ENCODE measurements around the gene APRT. TPM values are rescaled to one million over a fixed set of nuclear protein-coding genes. Genes with fewer than 3 reads are reported as not detected.

Gene APRT
- total and polyA plus RNA-seq, 10 of the 15 experiments (the other 5 are each of a cell fraction or from before 2014, with no cell fraction given), result 30.6 to 495 (median 166) TPM

GRCh38 chr16:88814144-88814502, 2.4 kb upstream of the APRT start:
- Histone ChIP-seq H3K4me1 (ENCODE audit: control insufficient read depth, insufficient read depth, low read length) (peaks cover 20% of the 10 kb centered on the region), H4K20me1 (ENCODE audit: control insufficient read depth, insufficient read depth) (no peaks in the 10 kb centered on the region), H3K27ac (ENCODE audit: control insufficient read depth, insufficient read depth) (no peak overlapping the region), H3K9me3 (replicated peaks; ENCODE audit: control insufficient read depth, insufficient read depth, low read length) (no peaks in the 10 kb centered on the region), H3K9ac (ENCODE audit: control insufficient read depth, insufficient read depth, low read length) (no peak overlapping the region), H2AFZ (ENCODE audit: control insufficient read depth, low read depth, low read length) (no peak overlapping the region), H3K4me2 (ENCODE audit: control insufficient read depth, insufficient read depth) (no peak overlapping the region), H3K4me3 (no peak overlapping the region), H3K79me2 (ENCODE audit: control insufficient read depth, insufficient read depth, low read length) (peaks cover 26% of the 10 kb centered on the region), H3K27me3 (replicated peaks in 1 of 2; ENCODE audit: control insufficient read depth in 2 of 2, insufficient read depth in 2 of 2, low read length in 1 of 2) (no peaks in the 10 kb centered on the region), H3K36me3 (ENCODE audit: control insufficient read depth in 2 of 2, insufficient read depth in 2 of 2, low read length in 1 of 2) (peaks cover 4 to 10% of the 10 kb centered on the region in 2 experiments; a peak in 3 of 4 replicates)
- ChIA-PET SMC1A (ENCODE audit: uncharacterized antibody, unreplicated experiment) (interaction anchor here (1.4 kb wide), 1 partner anchor 353 kb away, joined by 4 read pairs; no protein-coding TSS in a partner anchor), RAD21 (ENCODE audit: unreplicated experiment) (interaction anchor here (4.0 kb wide), 1 partner anchor 44 kb away, joined by 14 read pairs; no protein-coding TSS in a partner anchor), CTCF (interaction anchor here (1.2 kb wide), 1 partner anchor 44 kb away, joined by 6 read pairs; no protein-coding TSS in a partner anchor), POLR2A (no interaction called here)
- no peak for FAIRE-seq
- no peak for ATAC-seq
- whole genome bisulfite sequencing (ENCODE audit: insufficient coverage, insufficient replicate concordance, low lambda C conversion rate, missing lambda C conversion rate), result 64% methylated on average over 13 of the region's 13 CpGs
- in situ Hi-C loops (cut with MboI), result no loop called here
- TF ChIP-seq, protein P1, sequence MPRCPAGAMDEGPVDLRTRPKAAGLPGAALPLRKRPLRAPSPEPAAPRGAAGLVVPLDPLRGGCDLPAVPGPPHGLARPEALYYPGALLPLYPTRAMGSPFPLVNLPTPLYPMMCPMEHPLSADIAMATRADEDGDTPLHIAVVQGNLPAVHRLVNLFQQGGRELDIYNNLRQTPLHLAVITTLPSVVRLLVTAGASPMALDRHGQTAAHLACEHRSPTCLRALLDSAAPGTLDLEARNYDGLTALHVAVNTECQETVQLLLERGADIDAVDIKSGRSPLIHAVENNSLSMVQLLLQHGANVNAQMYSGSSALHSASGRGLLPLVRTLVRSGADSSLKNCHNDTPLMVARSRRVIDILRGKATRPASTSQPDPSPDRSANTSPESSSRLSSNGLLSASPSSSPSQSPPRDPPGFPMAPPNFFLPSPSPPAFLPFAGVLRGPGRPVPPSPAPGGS (IDR thresholded peaks at IDR 0.05; ENCODE audit: borderline replicate concordance, insufficient read depth, low read depth, low read length, poor library complexity, severe bottlenecking), result peak; percentile 32
- TF ChIP-seq NFXL1 (IDR thresholded peaks at IDR 0.05; ENCODE audit: borderline replicate concordance), result no peak
- DNase-seq (ENCODE audit: low read depth, low spot score), result no peak
- intact Hi-C loops (cut with micrococcal nuclease; ENCODE audit: unreplicated experiment), result loop anchor here (5.0 kb wide), 2 partner anchors 43 to 162 kb away; partner anchors contain the start of genes CYBA, GALNS and TRAPPC2L
- BruUV-seq (replicated peaks), result no TSS peak

Data from GM12878 (cell line).